ENCODE results near the gene RAD51D.
"Not testable (repeated sequence)": the region's sequence is repeated elsewhere in the genome, so short reads cannot be mapped to it uniquely, and the experiment has no call there.

Gene RAD51D

GRCh38 chr17:35116845-35117244, 2.8 kb downstream of the RAD51D start:
- H3F3A ChIP-seq (ENCODE audit: insufficient read depth, low read length), result no peaks in the 10 kb centered on the region
- H3K79me2 ChIP-seq (ENCODE audit: low read length), result peaks cover 45% of the 10 kb centered on the region
- no peak for DNase-seq
- no peak for TF ChIP-seq EZH2phosphoT487 (IDR thresholded peaks at IDR 0.05; ENCODE audit: low read length)
- TF ChIP-seq CTCF (IDR thresholded peaks at IDR 0.05; ENCODE audit: low read length), result no peak
- no peaks in the 10 kb centered on the region for H3K27me3 ChIP-seq (replicated peaks; ENCODE audit: insufficient read depth, low read length)
- H3K4me2 ChIP-seq (ENCODE audit: low read depth, low read length), result no peak overlapping the region
- no peaks in the 10 kb centered on the region for H4K20me1 ChIP-seq (ENCODE audit: insufficient read depth, low read length)
- H3K9me2 ChIP-seq (replicated peaks; ENCODE audit: insufficient read depth, low read length), result no peaks in the 10 kb centered on the region
- H3K4me1 ChIP-seq (ENCODE audit: low read length), result no peaks in the 10 kb centered on the region
- H3K9me3 ChIP-seq (replicated peaks; ENCODE audit: insufficient read depth, low read length), result no peaks in the 10 kb centered on the region
- H3K4me3 ChIP-seq (ENCODE audit: low read length), result no peak overlapping the region
- no peak overlapping the region for H3K27ac ChIP-seq (ENCODE audit: low read length)
- no peak overlapping the region for H3K9ac ChIP-seq (ENCODE audit: low read length)
- H3K36me3 ChIP-seq (replicated peaks; ENCODE audit: insufficient read depth, low read length), result no peaks in the 10 kb centered on the region
- H2AFZ ChIP-seq (ENCODE audit: low read length), result no peak overlapping the region

GRCh38 chr17:35110791-35111190, 8.9 kb downstream of the RAD51D start:
- not testable (repeated sequence) for H3K27me3 ChIP-seq (replicated peaks; ENCODE audit: insufficient read depth, low read length)

GRCh38 chr17:35104844-35105450, 14.7 kb downstream of the RAD51D start:
- Histone ChIP-seq H3K27ac (ENCODE audit: low read length) (no peak overlapping the region), H3K27me3 (replicated peaks; ENCODE audit: insufficient read depth, low read length) (no peaks in the 10 kb centered on the region), H3K9me2 (replicated peaks; ENCODE audit: insufficient read depth, low read length) (no peaks in the 10 kb centered on the region), H3K36me3 (replicated peaks; ENCODE audit: insufficient read depth, low read length) (no peaks in the 10 kb centered on the region; the same call in 1 of the 2 replicates), H3K9me3 (replicated peaks; ENCODE audit: insufficient read depth, low read length) (no peaks in the 10 kb centered on the region), H3K4me1 (ENCODE audit: low read length) (no peaks in the 10 kb centered on the region), H4K20me1 (ENCODE audit: insufficient read depth, low read length) (no peaks in the 10 kb centered on the region), H3K4me2 (ENCODE audit: low read depth, low read length) (no peak overlapping the region), H3F3A (ENCODE audit: insufficient read depth, low read length) (no peaks in the 10 kb centered on the region), H2AFZ (ENCODE audit: low read length) (no peak overlapping the region), H3K79me2 (ENCODE audit: low read length) (no peaks in the 10 kb centered on the region), H3K9ac (ENCODE audit: low read length) (no peak overlapping the region), H3K4me3 (ENCODE audit: low read length) (no peak overlapping the region)
- no peak for DNase-seq
- TF ChIP-seq EZH2 (optimal IDR thresholded peaks at IDR 0.05; ENCODE audit: low read depth, low read length), result no peak
- no peak for TF ChIP-seq EZH2phosphoT487 (IDR thresholded peaks at IDR 0.05; ENCODE audit: low read length)
- TF ChIP-seq CTCF (IDR thresholded peaks at IDR 0.05; ENCODE audit: low read length), result no peak

More at GRCh38 chr17:35110791-35111190, 8.9 kb downstream of the RAD51D start:
- H3F3A ChIP-seq (ENCODE audit: insufficient read depth, low read length); H3K36me3 ChIP-seq (replicated peaks; ENCODE audit: insufficient read depth, low read length); H3K9ac ChIP-seq (ENCODE audit: low read length); H3K27ac ChIP-seq (ENCODE audit: low read length); H2AFZ ChIP-seq (ENCODE audit: low read length); DNase-seq; H4K20me1 ChIP-seq (ENCODE audit: insufficient read depth, low read length); H3K4me2 ChIP-seq (ENCODE audit: low read depth, low read length); H3K4me1 ChIP-seq (ENCODE audit: low read length); H3K9me2 ChIP-seq (replicated peaks; ENCODE audit: insufficient read depth, low read length); H3K4me3 ChIP-seq (ENCODE audit: low read length); H3K9me3 ChIP-seq (replicated peaks; ENCODE audit: insufficient read depth, low read length): not testable (repeated sequence)
- H3K79me2 ChIP-seq (ENCODE audit: low read length), result peaks cover 16% of the 10 kb centered on the region

GRCh38 chr17:35103271-35103670, 16.4 kb downstream of the RAD51D start:
- H3K4me1 ChIP-seq (ENCODE audit: low read length), result no peaks in the 10 kb centered on the region
- no peaks in the 10 kb centered on the region for H3K9me3 ChIP-seq (replicated peaks; ENCODE audit: insufficient read depth, low read length)
- H3K9me2 ChIP-seq (replicated peaks; ENCODE audit: insufficient read depth, low read length), result no peaks in the 10 kb centered on the region
- no peaks in the 10 kb centered on the region for H4K20me1 ChIP-seq (ENCODE audit: insufficient read depth, low read length)
- no peak overlapping the region for H3K4me2 ChIP-seq (ENCODE audit: low read depth, low read length)
- no peak for DNase-seq
- H3K79me2 ChIP-seq (ENCODE audit: low read length), result no peaks in the 10 kb centered on the region
- no peaks in the 10 kb centered on the region for H3F3A ChIP-seq (ENCODE audit: insufficient read depth, low read length)
- H3K36me3 ChIP-seq (replicated peaks; ENCODE audit: insufficient read depth, low read length), result no peaks in the 10 kb centered on the region; the same call in 1 of the 2 replicates
- no peak overlapping the region for H2AFZ ChIP-seq (ENCODE audit: low read length)
- no peak overlapping the region for H3K9ac ChIP-seq (ENCODE audit: low read length)
- no peaks in the 10 kb centered on the region for H3K27me3 ChIP-seq (replicated peaks; ENCODE audit: insufficient read depth, low read length)
- TF ChIP-seq EZH2phosphoT487 (IDR thresholded peaks at IDR 0.05; ENCODE audit: low read length), result no peak
- no peak for TF ChIP-seq EZH2 (optimal IDR thresholded peaks at IDR 0.05; ENCODE audit: low read depth, low read length)
- TF ChIP-seq CTCF (IDR thresholded peaks at IDR 0.05; ENCODE audit: low read length), result no peak
- H3K27ac ChIP-seq (ENCODE audit: low read length), result no peak overlapping the region
- H3K4me3 ChIP-seq (ENCODE audit: low read length), result no peak overlapping the region

Measured in MM.1S (cell line).